ENCODE results near the gene BCAS3. TPM values are rescaled to one million over a fixed set of nuclear protein-coding genes. Genes with fewer than 3 reads are reported as not detected.
A peak's percentile ranks its signal among the peaks of the same experiment; 100 is the strongest.

Gene BCAS3
- total RNA-seq, 4 donors from 2014 or later, result 21.7 to 42.2 (median 23.0) TPM

- TF ChIP-seq CTCF (IDR thresholded peaks at IDR 0.05; ENCODE audit: low read depth), result no peak
Observed at GRCh38 chr17:61412143-61412859, 734.6 kb downstream of the BCAS3 start.

- peak; percentile 65 for TF ChIP-seq CTCF (IDR thresholded peaks at IDR 0.05; ENCODE audit: low read depth)
Observed at GRCh38 chr17:61412860-61413660, 735.4 kb downstream of the BCAS3 start.

GRCh38 chr17:61413661-61414126 lies 736.0 kb downstream of the BCAS3 start:
- TF ChIP-seq CTCF (IDR thresholded peaks at IDR 0.05; ENCODE audit: low read depth), result no peak

GRCh38 chr17:61414141-61414935 lies 736.7 kb downstream of the BCAS3 start:
- TF ChIP-seq CTCF (IDR thresholded peaks at IDR 0.05; ENCODE audit: low read depth), result no peak

GRCh38 chr17:61414936-61415251 lies 737.2 kb downstream of the BCAS3 start:
- TF ChIP-seq CTCF (IDR thresholded peaks at IDR 0.05; ENCODE audit: low read depth), result no peak

- no peak for TF ChIP-seq CTCF (IDR thresholded peaks at IDR 0.05; ENCODE audit: low read depth)
Observed at GRCh38 chr17:61415374-61416210, 737.9 kb downstream of the BCAS3 start.
